Stimulated activated memory B cell treated with anti-CD40 and anti-IgM and Interleukin-4, amounts not matched to agents 10 μg/mL and 1 μg/mL and 100 μg/mL, for 72 hours (primary cell): ENCODE measurements around the gene UBE2E1.
"Not testable (repeated sequence)": the region's sequence is repeated elsewhere in the genome, so short reads cannot be mapped to it uniquely, and the experiment has no call there.

ENCODE experiments used
- ATAC-seq: fragments of 150-1000 bp; cut with Tn5 transposase; 2 replicates; pipeline ENCODE4 v1.10.0; 2021
- H3K27ac Mint-ChIP-seq: one replicate; pipeline ENCODE4 v1.8.0; 2022; ENCODE audit warnings: mild to moderate bottlenecking, mixed read lengths
- H3K27me3 Mint-ChIP-seq: one replicate; pipeline ENCODE4 v1.8.0; 2022; ENCODE audit warnings: mixed read lengths
- H3K36me3 Mint-ChIP-seq: one replicate; pipeline ENCODE4 v1.8.0; 2022; ENCODE audit warnings: mixed read lengths
- H3K4me1 Mint-ChIP-seq: one replicate; pipeline ENCODE4 v1.8.0; 2022; ENCODE audit warnings: mixed read lengths
- H3K4me3 Mint-ChIP-seq: one replicate; pipeline ENCODE4 v1.8.0; 2022; ENCODE audit warnings: mild to moderate bottlenecking, moderate library complexity, mixed read lengths
- H3K9me3 Mint-ChIP-seq: one replicate; pipeline ENCODE4 v1.8.0; 2022; ENCODE audit warnings: mixed read lengths

Gene UBE2E1

GRCh38 chr3:23889386-23889785 lies 83.6 kb downstream of the UBE2E1 start:
- no peak for ATAC-seq
- peaks cover 13% of the 10 kb centered on the region for H3K36me3 Mint-ChIP-seq
- no peaks in the 10 kb centered on the region for H3K9me3 Mint-ChIP-seq
- H3K4me3 Mint-ChIP-seq = no peak overlapping the region
- H3K27ac Mint-ChIP-seq = no peak overlapping the region
- H3K4me1 Mint-ChIP-seq = no peaks in the 10 kb centered on the region
- H3K27me3 Mint-ChIP-seq = no peaks in the 10 kb centered on the region

DNA sequence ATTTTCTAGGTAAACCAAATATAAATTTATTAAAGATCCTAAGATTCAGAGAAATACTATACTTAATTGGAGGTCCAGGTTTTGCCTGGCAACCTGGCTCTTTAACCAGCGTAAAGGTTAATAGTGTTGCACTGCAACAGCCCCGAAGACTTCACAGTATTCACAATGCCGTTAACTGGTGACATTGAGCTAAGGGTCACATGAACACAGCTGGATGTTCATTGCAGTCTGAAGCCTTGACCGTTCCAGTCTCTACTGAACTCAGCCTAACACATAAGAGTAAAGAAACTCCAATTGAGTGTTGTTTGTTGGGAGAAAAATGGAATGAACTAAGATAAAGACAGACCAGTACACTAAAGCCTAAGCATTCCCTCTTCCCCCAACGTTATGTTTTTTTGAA lies 84.2 kb downstream of the UBE2E1 start:
- Mint-ChIP-seq H3K4me3 (no peak overlapping the region), H3K27me3 (no peaks in the 10 kb centered on the region), H3K36me3 (peaks cover 19% of the 10 kb centered on the region), H3K4me1 (no peaks in the 10 kb centered on the region), H3K27ac (no peak overlapping the region), H3K9me3 (no peaks in the 10 kb centered on the region)
- no peak for ATAC-seq

DNA sequence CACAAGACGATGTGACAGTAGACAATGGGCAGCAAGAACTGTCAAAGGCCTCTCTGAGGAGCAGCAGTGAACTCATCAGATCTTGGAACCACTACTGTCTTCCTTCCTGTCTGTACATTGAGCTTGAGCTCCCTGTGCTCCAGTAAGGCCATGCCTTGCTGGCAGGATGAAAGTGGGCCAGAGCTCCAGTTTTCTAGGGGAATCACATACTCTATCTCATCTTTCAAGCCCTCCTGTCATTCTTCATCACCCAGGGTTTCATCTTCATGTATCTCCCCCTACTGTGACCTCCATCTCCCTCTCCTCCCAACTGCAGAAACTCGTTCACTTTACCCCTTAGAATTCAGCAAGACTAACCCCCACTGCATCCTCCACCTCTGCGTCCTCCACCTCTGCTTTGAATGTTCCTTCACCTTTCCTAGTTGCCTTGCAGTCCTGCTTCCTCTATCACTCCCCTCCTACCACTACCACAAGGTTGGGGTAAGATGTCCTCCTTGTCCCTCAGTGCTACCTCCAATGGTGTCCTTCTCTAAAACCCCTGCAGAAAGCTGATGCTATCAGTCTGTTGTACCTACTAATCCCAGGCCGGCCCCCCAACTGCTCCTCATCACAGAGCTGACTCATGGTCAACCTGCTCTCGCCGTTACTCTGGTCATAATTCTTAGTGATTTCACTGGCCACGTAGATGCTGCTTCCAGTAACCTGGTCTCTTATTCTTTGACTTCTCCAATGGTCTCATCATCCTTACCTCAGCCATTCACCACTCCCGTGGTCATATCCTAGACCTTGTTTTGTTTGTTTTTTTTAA lies 88.7 kb downstream of the UBE2E1 start:
- H3K36me3 Mint-ChIP-seq = peaks cover 53% of the 10 kb centered on the region
- H3K4me3 Mint-ChIP-seq = no peak overlapping the region
- H3K9me3 Mint-ChIP-seq = no peaks in the 10 kb centered on the region
- ATAC-seq = no peak
- H3K27me3 Mint-ChIP-seq = no peaks in the 10 kb centered on the region
- H3K4me1 Mint-ChIP-seq = no peaks in the 10 kb centered on the region
- H3K27ac Mint-ChIP-seq = no peak overlapping the region

DNA sequence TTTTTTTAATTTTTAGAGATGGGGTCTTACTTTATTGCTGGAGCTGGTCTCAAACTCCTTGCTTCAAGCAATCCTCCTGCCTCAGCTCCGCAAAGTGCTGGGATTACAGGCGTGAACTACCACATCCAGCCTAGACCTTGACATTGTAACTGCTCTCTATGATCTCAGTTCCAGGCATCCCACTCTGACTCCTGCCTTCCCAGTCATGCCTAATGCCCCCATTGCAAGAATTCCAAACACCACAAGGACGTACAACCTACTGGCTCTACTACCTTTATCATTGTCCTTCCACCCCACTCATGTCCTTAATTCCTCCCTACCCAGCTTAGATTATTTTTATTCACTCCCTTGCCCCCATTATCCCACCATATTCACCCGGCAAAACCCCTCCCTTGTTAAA lies 89.4 kb downstream of the UBE2E1 start:
- no peak for ATAC-seq
- no peaks in the 10 kb centered on the region for H3K4me1 Mint-ChIP-seq
- no peaks in the 10 kb centered on the region for H3K9me3 Mint-ChIP-seq
- H3K36me3 Mint-ChIP-seq = peaks cover 59% of the 10 kb centered on the region
- H3K27ac Mint-ChIP-seq = no peak overlapping the region
- H3K4me3 Mint-ChIP-seq = no peak overlapping the region
- no peaks in the 10 kb centered on the region for H3K27me3 Mint-ChIP-seq

GRCh38 chr3:23900744-23901143 lies 95.0 kb downstream of the UBE2E1 start:
- H3K36me3 Mint-ChIP-seq = peaks cover 70% of the 10 kb centered on the region

DNA sequence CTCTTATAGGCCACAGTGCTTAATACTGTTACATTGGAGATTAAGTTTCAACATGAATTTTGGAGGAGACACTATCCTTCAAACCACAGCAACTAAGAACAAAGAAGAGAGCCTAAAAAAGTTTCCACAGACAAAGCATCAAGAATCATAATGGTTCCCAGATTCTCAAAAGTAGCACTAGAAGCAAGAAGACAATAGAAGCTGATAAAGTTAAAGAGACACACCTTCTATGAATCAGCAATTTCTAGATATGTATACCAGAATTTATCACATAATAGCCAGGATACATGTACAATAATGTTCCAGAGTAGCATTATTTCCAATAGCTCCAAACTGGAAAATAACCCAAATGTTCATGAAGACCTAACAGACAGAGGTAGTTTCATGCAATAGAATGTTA lies 98.8 kb downstream of the UBE2E1 start:
- no peak overlapping the region for H3K4me3 Mint-ChIP-seq
- peaks cover 48% of the 10 kb centered on the region for H3K36me3 Mint-ChIP-seq
- no peaks in the 10 kb centered on the region for H3K4me1 Mint-ChIP-seq
- H3K27me3 Mint-ChIP-seq = no peaks in the 10 kb centered on the region
- H3K27ac Mint-ChIP-seq = no peak overlapping the region
- peaks cover 5% of the 10 kb centered on the region for H3K9me3 Mint-ChIP-seq
- no peak for ATAC-seq

More at GRCh38 chr3:23900744-23901143, 95.0 kb downstream of the UBE2E1 start:
- Mint-ChIP-seq H3K27me3 (no peaks in the 10 kb centered on the region), H3K27ac (no peak overlapping the region), H3K4me1 (no peaks in the 10 kb centered on the region), H3K9me3 (peaks cover 5% of the 10 kb centered on the region), H3K4me3 (no peak overlapping the region)
- no peak for ATAC-seq

- ATAC-seq = no peak
- Mint-ChIP-seq H3K4me1 (no peaks in the 10 kb centered on the region), H3K27ac (no peak overlapping the region), H3K27me3 (no peaks in the 10 kb centered on the region), H3K36me3 (peaks cover 24% of the 10 kb centered on the region), H3K4me3 (no peak overlapping the region), H3K9me3 (no peaks in the 10 kb centered on the region)
Measured at GRCh38 chr3:23909341-23909740, 103.6 kb downstream of the UBE2E1 start.

DNA sequence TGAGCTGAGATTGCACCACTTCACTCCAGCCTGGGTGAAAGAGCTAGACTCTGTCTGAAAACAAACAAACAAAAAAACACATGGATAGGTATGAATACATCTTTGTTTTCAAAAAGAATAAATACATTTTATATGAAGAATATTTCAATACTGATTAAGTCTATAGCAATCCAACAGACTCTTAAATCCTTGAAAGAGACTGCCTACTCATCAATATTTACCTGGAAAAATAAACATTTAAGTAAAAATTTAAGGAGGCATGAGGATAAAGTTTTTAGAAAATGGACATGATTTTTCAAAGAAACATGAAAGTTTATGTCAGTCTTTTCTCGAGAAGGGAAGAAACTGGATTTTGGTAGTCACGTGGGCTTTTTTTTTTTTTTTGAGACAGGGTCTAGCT lies 105.6 kb downstream of the UBE2E1 start:
- peaks cover 9% of the 10 kb centered on the region for H3K36me3 Mint-ChIP-seq

GRCh38 chr3:23912335-23912734 lies 106.6 kb downstream of the UBE2E1 start:
- ATAC-seq, H3K4me3 Mint-ChIP-seq, H3K27me3 Mint-ChIP-seq, H3K27ac Mint-ChIP-seq, H3K9me3 Mint-ChIP-seq: not testable (repeated sequence)
- peaks cover 14% of the 10 kb centered on the region for H3K4me1 Mint-ChIP-seq
- H3K36me3 Mint-ChIP-seq = peaks cover 13% of the 10 kb centered on the region

More for the DNA sequence above, 105.6 kb downstream of the UBE2E1 start:
- Mint-ChIP-seq H3K27me3 (no peaks in the 10 kb centered on the region), H3K9me3 (no peaks in the 10 kb centered on the region), H3K4me1 (peaks cover 11% of the 10 kb centered on the region), H3K27ac (no peak overlapping the region), H3K4me3 (no peak overlapping the region)
- ATAC-seq = no peak

DNA sequence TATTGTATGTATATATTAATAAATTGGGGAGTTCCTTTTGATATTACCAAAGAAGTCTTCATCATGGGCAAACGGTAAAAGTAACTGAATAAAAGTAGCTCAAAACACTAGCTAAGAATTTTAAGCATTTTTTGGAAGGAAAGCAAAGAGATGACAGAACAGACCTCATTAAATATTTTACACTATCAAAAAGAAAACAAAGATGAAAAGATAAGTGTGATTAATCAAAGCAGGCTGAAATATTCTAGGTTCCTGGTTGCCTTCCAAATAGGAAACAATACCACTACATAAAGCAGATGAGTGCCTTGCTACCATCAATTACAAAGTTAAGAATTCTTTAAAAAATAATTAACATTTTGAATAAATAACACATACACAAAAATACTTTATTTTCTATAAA lies 107.4 kb downstream of the UBE2E1 start:
- Mint-ChIP-seq H3K36me3 (peaks cover 22% of the 10 kb centered on the region), H3K27ac (no peak overlapping the region), H3K4me1 (peaks cover 23% of the 10 kb centered on the region), H3K4me3 (no peak overlapping the region), H3K27me3 (no peaks in the 10 kb centered on the region), H3K9me3 (no peaks in the 10 kb centered on the region)
- ATAC-seq = no peak

GRCh38 chr3:23913873-23914743 lies 108.4 kb downstream of the UBE2E1 start:
- Mint-ChIP-seq H3K4me3 (no peak overlapping the region), H3K27ac (no peak overlapping the region)

DNA sequence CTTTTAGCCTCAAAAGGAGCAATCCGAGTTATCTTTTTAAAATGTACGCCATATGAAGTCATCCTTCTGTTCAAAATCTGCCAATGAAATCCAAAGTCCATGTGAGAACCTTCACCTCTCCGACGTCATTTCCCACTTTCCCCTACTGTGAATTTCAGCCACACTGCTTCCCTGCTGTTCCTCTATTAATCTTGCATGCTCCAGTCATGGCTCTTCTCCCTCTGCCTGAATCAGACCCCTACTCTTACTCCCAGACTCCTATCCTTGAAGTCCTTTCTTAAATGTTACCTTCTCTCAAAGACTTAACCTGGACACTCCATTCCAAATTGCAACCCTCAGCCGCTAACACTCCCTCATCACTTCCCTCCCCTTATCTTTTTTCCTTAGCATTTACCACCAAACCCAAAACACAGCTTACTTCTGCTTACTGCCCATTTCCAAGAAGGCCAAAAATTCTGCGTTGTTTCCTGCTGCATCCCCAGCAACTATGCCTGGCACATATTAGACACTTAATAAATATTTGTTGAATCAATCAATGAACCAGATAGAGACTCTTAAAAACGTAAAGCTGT lies 109.9 kb downstream of the UBE2E1 start:
- ATAC-seq = no peak
- Mint-ChIP-seq H3K9me3 (no peaks in the 10 kb centered on the region), H3K4me3 (peak overlapping the region; percentile 98), H3K27me3 (no peaks in the 10 kb centered on the region), H3K4me1 (peaks cover 47% of the 10 kb centered on the region), H3K27ac (no peak overlapping the region), H3K36me3 (peaks cover 41% of the 10 kb centered on the region)

More at GRCh38 chr3:23913873-23914743, 108.4 kb downstream of the UBE2E1 start:
- H3K27me3 Mint-ChIP-seq = no peaks in the 10 kb centered on the region
- H3K4me1 Mint-ChIP-seq = peaks cover 32% of the 10 kb centered on the region
- ATAC-seq = no peak
- no peaks in the 10 kb centered on the region for H3K9me3 Mint-ChIP-seq
- peaks cover 31% of the 10 kb centered on the region for H3K36me3 Mint-ChIP-seq

GRCh38 chr3:23916152-23916885 lies 110.6 kb downstream of the UBE2E1 start:
- peak overlapping the region; percentile 99 for H3K27ac Mint-ChIP-seq
- no peaks in the 10 kb centered on the region for H3K9me3 Mint-ChIP-seq
- H3K36me3 Mint-ChIP-seq = peaks cover 43% of the 10 kb centered on the region
- peaks cover 47% of the 10 kb centered on the region for H3K4me1 Mint-ChIP-seq
- peak; percentile 70 for ATAC-seq
- H3K4me3 Mint-ChIP-seq = peak overlapping the region; percentile 98
- no peaks in the 10 kb centered on the region for H3K27me3 Mint-ChIP-seq

- ATAC-seq = peak; percentile 98
- peaks cover 47% of the 10 kb centered on the region for H3K4me1 Mint-ChIP-seq
- no peaks in the 10 kb centered on the region for H3K27me3 Mint-ChIP-seq
- peak within 1 kb of the TSS; percentile 98 for H3K4me3 Mint-ChIP-seq
- no peaks in the 10 kb centered on the region for H3K9me3 Mint-ChIP-seq
- peaks cover 46% of the 10 kb centered on the region for H3K36me3 Mint-ChIP-seq
- H3K27ac Mint-ChIP-seq = peak within 1 kb of the TSS; percentile 99
Measured at GRCh38 chr3:23916886-23917678, 111.3 kb downstream of the UBE2E1 start, which contains the start of the genes NKIRAS1 and RPL15. Gene NKIRAS1, minus strand, starts transcription at chr3:23916990. Its CDS starts 6,086 bp downstream, at chr3:23910904. Gene RPL15, plus strand, starts transcription at chr3:23917132. Its CDS starts 728 bp downstream, at chr3:23917860.
